ENCODE data around the gene UVRAG.
A peak's percentile ranks its signal among the peaks of the same experiment; 100 is the strongest.

DNA sequence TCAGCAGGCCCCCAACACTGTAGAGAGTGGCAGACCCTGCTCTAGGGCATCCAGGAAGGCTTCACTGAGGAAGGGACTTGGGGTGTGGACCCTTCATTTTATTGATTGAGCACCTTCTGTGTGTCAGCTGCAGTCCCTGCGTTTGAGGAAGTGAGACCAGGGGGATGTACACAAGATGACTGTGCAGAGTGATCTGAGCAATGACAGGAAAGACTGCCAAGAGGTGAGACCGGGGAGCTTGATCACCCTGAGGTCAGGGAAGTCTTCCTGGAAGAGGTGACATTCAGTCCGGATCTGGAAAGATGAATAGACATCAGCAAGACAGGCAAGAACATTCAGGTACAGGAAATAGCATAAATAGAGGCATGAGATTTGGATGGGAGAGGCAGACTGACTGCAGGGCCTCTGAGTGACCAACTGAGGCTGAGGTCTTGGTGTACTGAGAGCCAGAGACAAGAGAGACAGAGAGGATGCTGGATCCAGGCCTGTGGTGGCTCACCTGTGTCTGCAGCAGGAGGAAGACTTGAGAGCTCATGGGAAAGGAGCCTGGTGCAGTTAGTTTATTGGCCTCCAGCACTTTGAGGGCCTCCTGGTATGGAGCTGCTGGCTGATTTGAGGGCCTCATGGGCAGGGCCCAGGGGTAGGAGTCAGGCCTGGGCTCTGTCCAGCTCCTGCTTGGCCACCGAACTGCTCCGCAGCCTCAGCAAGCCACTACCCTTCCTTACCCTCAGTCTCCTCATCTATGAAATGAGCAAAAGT, 41.2 kb upstream of the UVRAG start:
- TF ChIP-seq, protein P1, sequence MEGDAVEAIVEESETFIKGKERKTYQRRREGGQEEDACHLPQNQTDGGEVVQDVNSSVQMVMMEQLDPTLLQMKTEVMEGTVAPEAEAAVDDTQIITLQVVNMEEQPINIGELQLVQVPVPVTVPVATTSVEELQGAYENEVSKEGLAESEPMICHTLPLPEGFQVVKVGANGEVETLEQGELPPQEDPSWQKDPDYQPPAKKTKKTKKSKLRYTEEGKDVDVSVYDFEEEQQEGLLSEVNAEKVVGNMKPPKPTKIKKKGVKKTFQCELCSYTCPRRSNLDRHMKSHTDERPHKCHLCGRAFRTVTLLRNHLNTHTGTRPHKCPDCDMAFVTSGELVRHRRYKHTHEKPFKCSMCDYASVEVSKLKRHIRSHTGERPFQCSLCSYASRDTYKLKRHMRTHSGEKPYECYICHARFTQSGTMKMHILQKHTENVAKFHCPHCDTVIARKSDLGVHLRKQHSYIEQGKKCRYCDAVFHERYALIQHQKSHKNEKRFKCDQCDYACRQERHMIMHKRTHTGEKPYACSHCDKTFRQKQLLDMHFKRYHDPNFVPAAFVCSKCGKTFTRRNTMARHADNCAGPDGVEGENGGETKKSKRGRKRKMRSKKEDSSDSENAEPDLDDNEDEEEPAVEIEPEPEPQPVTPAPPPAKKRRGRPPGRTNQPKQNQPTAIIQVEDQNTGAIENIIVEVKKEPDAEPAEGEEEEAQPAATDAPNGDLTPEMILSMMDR (IDR thresholded peaks at IDR 0.05; ENCODE audit: insufficient read depth, low read length): no peak
- TF ChIP-seq GABPA (IDR thresholded peaks at IDR 0.05; ENCODE audit: low read depth) (no peak), SPI1 (IDR thresholded peaks at IDR 0.05; ENCODE audit: borderline replicate concordance, low read depth) (peak; percentile 96)
- TF ChIP-seq, protein P2, sequence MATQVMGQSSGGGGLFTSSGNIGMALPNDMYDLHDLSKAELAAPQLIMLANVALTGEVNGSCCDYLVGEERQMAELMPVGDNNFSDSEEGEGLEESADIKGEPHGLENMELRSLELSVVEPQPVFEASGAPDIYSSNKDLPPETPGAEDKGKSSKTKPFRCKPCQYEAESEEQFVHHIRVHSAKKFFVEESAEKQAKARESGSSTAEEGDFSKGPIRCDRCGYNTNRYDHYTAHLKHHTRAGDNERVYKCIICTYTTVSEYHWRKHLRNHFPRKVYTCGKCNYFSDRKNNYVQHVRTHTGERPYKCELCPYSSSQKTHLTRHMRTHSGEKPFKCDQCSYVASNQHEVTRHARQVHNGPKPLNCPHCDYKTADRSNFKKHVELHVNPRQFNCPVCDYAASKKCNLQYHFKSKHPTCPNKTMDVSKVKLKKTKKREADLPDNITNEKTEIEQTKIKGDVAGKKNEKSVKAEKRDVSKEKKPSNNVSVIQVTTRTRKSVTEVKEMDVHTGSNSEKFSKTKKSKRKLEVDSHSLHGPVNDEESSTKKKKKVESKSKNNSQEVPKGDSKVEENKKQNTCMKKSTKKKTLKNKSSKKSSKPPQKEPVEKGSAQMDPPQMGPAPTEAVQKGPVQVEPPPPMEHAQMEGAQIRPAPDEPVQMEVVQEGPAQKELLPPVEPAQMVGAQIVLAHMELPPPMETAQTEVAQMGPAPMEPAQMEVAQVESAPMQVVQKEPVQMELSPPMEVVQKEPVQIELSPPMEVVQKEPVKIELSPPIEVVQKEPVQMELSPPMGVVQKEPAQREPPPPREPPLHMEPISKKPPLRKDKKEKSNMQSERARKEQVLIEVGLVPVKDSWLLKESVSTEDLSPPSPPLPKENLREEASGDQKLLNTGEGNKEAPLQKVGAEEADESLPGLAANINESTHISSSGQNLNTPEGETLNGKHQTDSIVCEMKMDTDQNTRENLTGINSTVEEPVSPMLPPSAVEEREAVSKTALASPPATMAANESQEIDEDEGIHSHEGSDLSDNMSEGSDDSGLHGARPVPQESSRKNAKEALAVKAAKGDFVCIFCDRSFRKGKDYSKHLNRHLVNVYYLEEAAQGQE (IDR thresholded peaks at IDR 0.05; ENCODE audit: insufficient replicate concordance, low read depth): no peak

Data from HL-60 (cell line).